HG03457 (cell line): ENCODE results near the gene SFT2D1.
"Not testable (repeated sequence)": the region's sequence is repeated elsewhere in the genome, so short reads cannot be mapped to it uniquely, and the experiment has no call there.

ENCODE experiments used
- ATAC-seq: cut with Tn5 transposase; IDR thresholded peaks from one replicate; pipeline ENCODE4 v1.9.1; 2021; ENCODE audit warnings: moderate number of reproducible peaks; ENCODE audit not compliant: unreplicated experiment

SFT2D1 gene

GRCh38 chr6:166342349-166343149 lies at the start of gene SFT2D1:
SFT2D1 (minus strand) TSS chr6:166342545; CDS start chr6:166342481, 64 bp downstream.
- peak; percentile 90 for ATAC-seq

- no peak for ATAC-seq
Measured at GRCh38 chr6:166389119-166389518, 46.8 kb upstream of the SFT2D1 start.

- ATAC-seq, result no peak
Measured at GRCh38 chr6:166388290-166389004, 46.1 kb upstream of the SFT2D1 start.

- ATAC-seq, result no peak
Measured at GRCh38 chr6:166387642-166388289, 45.4 kb upstream of the SFT2D1 start.

- ATAC-seq, result not testable (repeated sequence)
Measured at GRCh38 chr6:166387098-166387497, 44.8 kb upstream of the SFT2D1 start.

- ATAC-seq, result no peak
Measured at GRCh38 chr6:166386111-166386510, 43.8 kb upstream of the SFT2D1 start.

- ATAC-seq, result not testable (repeated sequence)
Measured at GRCh38 chr6:166383802-166384363, 41.5 kb upstream of the SFT2D1 start.

GRCh38 chr6:166382933-166383801 lies 40.8 kb upstream of the SFT2D1 start, which contains the start of gene MPC1:
MPC1 (minus strand) TSS chr6:166382940; CDS start chr6:166382876, 64 bp downstream.
- ATAC-seq, result peak; percentile 87

GRCh38 chr6:166382500-166382932 lies 40.2 kb upstream of the SFT2D1 start:
- no peak for ATAC-seq

- peak; percentile 39 for ATAC-seq
Measured at GRCh38 chr6:166381733-166382499, 39.6 kb upstream of the SFT2D1 start.

GRCh38 chr6:166381381-166381732 lies 39.0 kb upstream of the SFT2D1 start:
- no peak for ATAC-seq

GRCh38 chr6:166379800-166380199 lies 37.5 kb upstream of the SFT2D1 start:
- ATAC-seq, result no peak

GRCh38 chr6:166379103-166379586 lies 36.8 kb upstream of the SFT2D1 start:
- no peak for ATAC-seq

- no peak for ATAC-seq
Measured at GRCh38 chr6:166377721-166378120, 35.4 kb upstream of the SFT2D1 start.

- ATAC-seq, result no peak
Measured at GRCh38 chr6:166375013-166375412, 32.7 kb upstream of the SFT2D1 start.

- no peak for ATAC-seq
Measured at GRCh38 chr6:166370489-166370888, 28.1 kb upstream of the SFT2D1 start.

GRCh38 chr6:166369782-166370181 lies 27.4 kb upstream of the SFT2D1 start:
- no peak for ATAC-seq

GRCh38 chr6:166366921-166367320 lies 24.6 kb upstream of the SFT2D1 start:
- ATAC-seq, result no peak

- no peak for ATAC-seq
Measured at GRCh38 chr6:166365806-166366205, 23.5 kb upstream of the SFT2D1 start.
